NCI-H1417 (cell line): ENCODE measurements around the gene NDC80.
"Not testable (repeated sequence)": the region's sequence is repeated elsewhere in the genome, so short reads cannot be mapped to it uniquely, and the experiment has no call there.

ENCODE experiments used
- DNase-seq, 3 experiments: peaks; one replicate each; lab custom pipeline; 2025; lab: John Stamatoyannopoulos, UW

The NDC80 gene

DNA sequence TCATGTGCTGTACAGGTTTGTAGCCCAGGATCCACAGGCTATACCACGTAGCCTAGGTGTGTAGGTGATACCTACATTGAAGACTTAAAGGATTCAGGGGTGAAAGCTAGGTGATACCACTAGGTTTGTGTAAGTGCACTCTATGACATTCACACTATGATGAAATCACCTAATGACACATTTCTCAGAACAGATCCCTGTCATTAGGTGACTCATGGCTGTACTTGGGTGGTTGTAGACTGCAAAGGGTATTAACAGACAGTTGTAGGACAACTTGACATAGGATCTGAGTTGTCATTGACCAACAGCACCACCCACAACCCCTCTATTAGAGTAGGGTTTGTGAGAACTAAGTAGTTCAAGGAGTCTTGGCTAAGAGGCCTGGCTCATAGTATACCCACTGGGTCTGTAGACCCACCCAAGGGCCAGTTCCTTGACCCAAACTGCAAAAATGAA is 56.5 kb downstream of the NDC80 start:
- no peak for DNase-seq

DNA sequence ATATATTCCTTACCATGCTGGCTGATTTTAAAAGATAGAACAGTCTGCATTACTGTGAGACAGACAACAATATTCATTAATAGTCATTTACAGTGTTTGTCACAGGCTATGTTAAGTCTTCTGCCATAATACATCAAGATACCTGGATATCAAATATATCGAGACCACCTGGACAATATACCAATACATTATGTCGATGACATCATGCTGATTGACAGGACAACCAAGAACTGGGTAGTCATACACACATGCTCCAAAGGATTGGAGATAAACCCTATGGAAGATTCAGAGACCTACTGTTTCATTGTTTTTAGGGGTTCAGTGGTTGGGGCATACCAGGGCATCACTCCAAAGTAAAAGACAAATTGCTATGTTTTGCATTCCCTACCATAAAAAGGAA is 57.6 kb downstream of the NDC80 start:
- no peak for DNase-seq

DNA sequence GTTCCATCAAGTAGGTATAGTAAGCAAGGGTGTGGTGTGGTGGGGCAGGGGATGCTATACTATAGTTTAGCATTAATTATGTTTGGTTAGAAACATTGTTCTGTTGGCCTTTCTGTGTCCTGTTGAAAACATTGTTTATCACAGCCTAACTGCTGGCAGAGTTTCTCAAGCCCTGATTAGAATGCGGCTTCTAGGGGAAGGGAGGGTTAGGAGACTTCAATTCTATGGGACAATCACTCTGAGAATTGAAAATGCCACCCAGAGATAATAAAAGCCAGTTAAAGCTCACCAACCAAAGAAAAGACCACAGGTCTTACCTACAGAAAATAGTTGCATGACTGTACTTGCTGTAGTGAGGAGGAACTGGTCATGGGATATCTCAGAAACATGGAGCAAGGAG is 64.2 kb downstream of the NDC80 start:
- no peak for DNase-seq

DNA sequence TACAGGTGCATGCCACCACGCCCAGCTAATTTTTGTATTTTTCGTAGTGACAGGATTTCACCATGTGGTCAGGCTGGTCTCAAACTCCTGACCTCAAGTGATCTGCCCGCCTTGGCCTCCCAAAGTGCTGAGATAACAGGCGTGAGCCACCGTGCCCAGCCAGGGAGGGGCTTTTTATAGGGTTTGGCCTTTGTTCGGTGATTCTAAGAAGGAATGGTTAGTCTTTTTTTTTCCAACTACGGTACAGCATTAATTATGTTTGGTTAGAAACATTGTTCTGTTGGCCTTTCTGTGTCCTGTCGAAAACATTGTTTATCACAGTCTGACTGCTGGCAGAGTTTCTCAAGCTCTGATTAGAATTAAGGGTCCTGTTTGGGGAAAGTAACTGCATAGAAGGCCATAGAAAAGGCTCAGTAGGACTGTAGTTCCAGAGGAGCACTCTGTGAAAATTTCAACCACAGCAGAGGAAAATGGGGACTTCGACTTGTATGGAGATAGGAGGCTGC is 64.8 kb downstream of the NDC80 start:
- DNase-seq, result no peak

DNA sequence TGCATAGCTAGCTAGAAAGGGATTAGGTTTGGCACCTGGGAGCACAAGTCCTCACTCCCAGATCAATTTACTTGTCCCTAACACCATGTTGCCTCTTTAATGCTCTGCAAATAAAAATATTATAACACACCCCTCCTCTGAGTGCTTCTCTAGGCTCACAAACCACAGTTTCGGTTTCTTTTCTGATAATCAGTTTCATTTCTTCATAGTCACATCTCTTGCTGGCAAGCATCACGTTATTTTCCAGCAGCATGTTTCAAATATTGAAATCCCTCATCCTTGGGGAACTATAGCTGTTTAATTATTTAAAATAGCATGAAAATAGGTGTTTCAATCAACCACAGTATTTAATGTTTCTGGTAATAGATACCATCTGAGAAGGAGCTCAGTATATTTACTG is 70.3 kb downstream of the NDC80 start:
- peak in 2 of 3 experiments; percentile 6 to 24 for DNase-seq

DNA sequence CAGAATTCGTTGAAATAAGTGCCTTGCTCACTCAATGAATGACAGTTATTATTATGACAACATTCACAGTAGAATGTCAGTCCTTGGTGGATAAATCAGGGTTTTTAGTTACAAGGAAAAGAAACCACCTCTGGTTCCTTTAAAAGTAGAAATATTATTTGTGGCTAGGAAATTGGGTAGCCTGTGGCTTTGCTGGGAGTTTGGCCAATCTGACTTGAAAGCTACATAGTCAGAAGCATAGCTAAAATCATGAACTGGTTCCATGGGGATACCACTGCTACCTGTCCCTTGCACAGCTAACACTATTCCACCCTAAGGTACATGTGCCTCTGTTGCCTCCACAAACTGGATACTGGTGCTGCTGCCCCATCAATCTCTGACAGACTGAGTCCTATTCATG is 71.4 kb downstream of the NDC80 start:
- DNase-seq, result no peak

GRCh38 chr18:2644535-2644934 is 73.2 kb downstream of the NDC80 start:
- DNase-seq, result no peak

DNA sequence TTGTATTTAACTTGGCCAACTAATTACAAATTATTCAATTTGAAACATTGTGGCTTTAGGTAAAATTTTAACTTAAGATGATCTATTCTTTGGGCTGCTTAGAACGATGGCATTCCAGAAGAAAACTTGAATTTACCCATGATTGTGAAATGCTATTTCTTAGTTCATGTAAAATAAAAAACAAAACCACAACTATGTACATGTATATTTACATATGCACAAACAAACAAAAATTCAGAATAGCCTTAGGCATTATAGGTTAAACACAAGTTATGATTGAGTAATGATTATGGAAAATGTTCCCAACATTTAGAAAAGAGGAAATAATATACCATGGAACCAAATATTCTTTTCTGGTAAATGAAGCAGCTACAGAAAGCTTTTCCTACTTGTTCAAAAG is 80.6 kb downstream of the NDC80 start:
- DNase-seq, result no peak

- DNase-seq, result peak in 1 of 3 experiments; percentile 39
These were observed 82.1 kb downstream of the NDC80 start for GRCh38 chr18:2653467-2653866.

- no peak for DNase-seq
These were observed 83.0 kb downstream of the NDC80 start for GRCh38 chr18:2654169-2654927.

DNA sequence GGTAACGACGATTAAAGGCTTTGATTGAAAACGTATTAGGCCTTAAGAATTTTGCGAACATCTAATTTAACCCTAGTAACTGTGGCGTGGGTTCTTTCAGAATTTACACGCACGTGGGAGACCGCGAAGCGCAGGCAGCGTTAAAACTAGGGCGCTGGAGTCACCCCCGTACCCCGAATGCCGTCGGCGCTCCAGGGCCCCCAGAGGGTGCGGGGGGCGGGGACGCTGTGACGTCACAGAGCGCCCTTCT is 83.5 kb downstream of the NDC80 start:
- DNase-seq, result peak in 1 of 3 experiments; percentile 78

- peak; percentile 85 to 96 (median 91) for DNase-seq
These were observed 84.0 kb downstream of the NDC80 start, which contains the start of gene SMCHD1 for GRCh38 chr18:2655178-2655953. Gene SMCHD1 (plus strand): TSS chr18:2655726. CDS start chr18:2656076, 350 bp downstream.

- DNase-seq, result no peak
These were observed 84.5 kb downstream of the NDC80 start for GRCh38 chr18:2655954-2656236.

DNA sequence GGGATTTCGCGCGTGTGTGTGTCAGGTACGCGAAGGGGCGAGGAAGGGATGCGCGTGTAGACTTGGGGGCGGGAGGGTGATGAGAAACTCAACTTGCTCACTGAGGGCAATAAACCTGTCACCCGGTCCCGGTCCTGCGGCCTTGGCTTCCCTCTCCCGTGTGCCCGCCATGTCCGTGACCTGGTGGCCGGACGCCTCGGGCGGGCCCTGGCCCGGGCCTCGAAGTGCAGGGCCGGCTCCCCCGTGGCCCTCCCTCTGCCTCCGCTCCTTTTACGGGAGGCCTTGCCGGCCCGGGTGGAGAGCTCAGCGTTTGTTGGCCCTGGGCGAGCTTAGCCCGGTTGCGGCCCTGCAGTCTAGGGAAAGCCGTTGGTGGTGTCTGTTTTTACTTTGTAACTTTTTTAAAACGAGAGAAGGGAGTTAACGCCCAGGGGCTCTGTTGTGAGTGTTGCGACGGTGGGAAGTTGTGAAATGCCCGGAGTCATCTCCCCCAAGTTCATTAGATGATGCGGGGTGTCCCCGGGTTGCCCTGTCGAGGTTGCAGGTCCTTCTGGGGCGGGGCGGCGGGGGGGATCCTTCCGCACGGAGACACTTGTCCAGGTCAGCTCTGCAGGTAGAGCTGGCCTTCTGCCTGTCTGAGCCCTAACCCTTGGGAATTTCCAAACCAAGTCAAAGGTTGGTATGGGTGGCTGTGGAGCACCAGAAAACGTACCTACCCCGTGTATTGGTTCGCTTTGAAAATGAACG is 85.1 kb downstream of the NDC80 start:
- peak; percentile 30 to 81 (median 72) for DNase-seq

GRCh38 chr18:2656981-2657512 is 85.7 kb downstream of the NDC80 start:
- DNase-seq, result peak in 1 of 3 experiments; percentile 63

DNA sequence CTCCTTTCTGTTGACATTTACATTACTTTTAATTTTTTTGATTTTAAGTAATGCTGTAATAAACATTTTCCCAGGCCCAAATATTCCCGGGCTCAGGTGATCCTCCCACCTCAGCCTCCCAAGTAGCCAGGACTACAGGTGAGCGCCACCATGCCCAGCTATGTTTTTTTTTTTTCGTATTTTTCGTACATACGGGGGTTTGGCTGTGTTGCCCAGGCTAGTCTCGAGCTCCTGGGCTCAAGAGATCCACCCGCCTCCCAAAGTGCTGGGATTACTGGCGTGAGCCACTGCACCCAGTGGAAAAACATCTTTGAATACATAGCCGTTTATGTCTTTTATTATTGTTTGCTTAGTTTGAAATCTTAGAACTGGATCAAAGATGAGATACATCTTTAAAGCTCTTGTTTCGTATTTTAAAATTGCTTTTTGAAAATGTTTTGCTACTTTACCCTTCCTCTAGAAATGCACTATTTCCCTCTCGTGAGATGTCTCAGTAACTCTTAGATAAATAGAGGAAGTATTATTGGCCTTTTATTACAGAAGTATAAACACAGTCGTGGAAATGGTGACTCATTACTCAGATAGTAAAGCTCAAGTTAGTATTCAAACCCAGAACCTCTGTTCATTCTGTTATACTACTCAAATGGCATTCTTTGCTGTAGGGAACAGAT is 86.6 kb downstream of the NDC80 start:
- no peak for DNase-seq

DNA sequence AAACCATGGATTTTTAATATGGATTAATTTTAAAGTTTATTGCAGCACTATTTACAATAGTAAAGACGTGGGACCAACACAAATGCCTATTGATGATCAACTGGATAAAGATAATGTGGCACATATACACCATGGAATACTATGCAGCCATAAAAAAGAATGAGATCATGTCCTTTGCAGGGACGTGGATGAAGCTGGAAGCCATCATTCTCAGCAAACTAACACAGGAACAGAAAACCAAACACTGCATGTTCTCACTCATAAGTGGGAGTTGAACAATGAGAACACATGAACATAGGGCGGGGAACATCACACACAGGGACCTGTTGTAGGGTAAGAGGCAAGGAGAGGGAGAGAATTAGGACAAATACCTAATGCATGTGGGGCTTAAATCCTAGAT is 89.5 kb downstream of the NDC80 start:
- DNase-seq, result not testable (repeated sequence)

- DNase-seq, result not testable (repeated sequence)
These were observed 90.9 kb downstream of the NDC80 start for GRCh38 chr18:2662288-2662687.

DNA sequence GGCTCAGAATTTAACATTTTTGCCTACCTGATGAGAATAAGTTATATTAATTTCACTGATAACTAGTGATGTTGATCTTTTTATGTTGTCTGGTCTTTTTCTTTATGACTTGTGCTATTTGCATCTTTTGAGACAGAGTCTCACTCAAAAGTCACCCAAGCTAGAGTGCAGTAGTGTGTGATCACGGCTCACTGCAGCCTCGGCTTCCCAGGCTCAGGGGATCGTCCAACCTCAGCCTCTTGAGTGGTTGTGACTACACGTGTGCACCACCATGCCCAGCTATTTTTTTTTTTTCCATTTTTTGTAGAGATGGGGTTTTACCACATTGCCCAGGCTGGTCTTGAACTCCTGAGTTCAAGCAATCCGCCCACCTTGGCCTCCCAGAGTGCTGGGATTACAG is 91.6 kb downstream of the NDC80 start:
- no peak for DNase-seq
